Measurements from ENCODE around the gene PANK3.

- no peak for TF ChIP-seq L3MBTL2 (conservative IDR thresholded peaks at IDR 0.05)
- TF ChIP-seq ELF4 (IDR thresholded peaks at IDR 0.05): peak; percentile 61
- no peak for TF ChIP-seq FOXA1 (IDR thresholded peaks at IDR 0.05)
- TF ChIP-seq SP1 (IDR thresholded peaks at IDR 0.05): no peak
- TF ChIP-seq ZNF384 (IDR thresholded peaks at IDR 0.05): no peak
- TF ChIP-seq FOXM1 (IDR thresholded peaks at IDR 0.05; ENCODE audit: borderline replicate concordance): peak; percentile 96
- no peak for TF ChIP-seq CTBP1 (IDR thresholded peaks at IDR 0.05; ENCODE audit: borderline replicate concordance)
- no peak for TF ChIP-seq FOXK2 (IDR thresholded peaks at IDR 0.05)
- TF ChIP-seq BHLHE40 (IDR thresholded peaks at IDR 0.05; ENCODE audit: borderline replicate concordance): no peak
- peak; percentile 74 for TF ChIP-seq PKNOX1 (IDR thresholded peaks at IDR 0.05)
Measured at GRCh38 chr5:168579488-168580226, 489 bp upstream of the PANK3 start.

All from HEK293T (cell line).